Breast epithelium (tissue), 3 donors: ENCODE data around the gene SMAD6.

Source experiments
- POLR2A ChIP-seq: fragments of 450-650 bp; IDR thresholded peaks from one replicate; pipeline ENCODE4 v1.6.1; 2016; ENCODE audit warnings: antibody characterized with exemption, mild to moderate bottlenecking, moderate library complexity
- POLR2AphosphoS5 ChIP-seq, 3 donors: sonication (generic); formaldehyde crosslinking; IDR thresholded peaks; one replicate each; pipeline ENCODE4 v1.6.1; 2017; ENCODE audit warnings: antibody characterized with exemption in 3 of 3
- TF ChIP-seq, protein P1 (sequence below), 3 donors: fragments of 450-650 bp; IDR thresholded peaks; one replicate each; pipeline ENCODE4 v1.5.1; 2016 to 2017; ENCODE audit warnings: antibody characterized with exemption in 3 of 3, mild to moderate bottlenecking in 3 of 3, moderate library complexity in 3 of 3

- no peak for TF ChIP-seq POLR2A
- TF ChIP-seq, protein P1, sequence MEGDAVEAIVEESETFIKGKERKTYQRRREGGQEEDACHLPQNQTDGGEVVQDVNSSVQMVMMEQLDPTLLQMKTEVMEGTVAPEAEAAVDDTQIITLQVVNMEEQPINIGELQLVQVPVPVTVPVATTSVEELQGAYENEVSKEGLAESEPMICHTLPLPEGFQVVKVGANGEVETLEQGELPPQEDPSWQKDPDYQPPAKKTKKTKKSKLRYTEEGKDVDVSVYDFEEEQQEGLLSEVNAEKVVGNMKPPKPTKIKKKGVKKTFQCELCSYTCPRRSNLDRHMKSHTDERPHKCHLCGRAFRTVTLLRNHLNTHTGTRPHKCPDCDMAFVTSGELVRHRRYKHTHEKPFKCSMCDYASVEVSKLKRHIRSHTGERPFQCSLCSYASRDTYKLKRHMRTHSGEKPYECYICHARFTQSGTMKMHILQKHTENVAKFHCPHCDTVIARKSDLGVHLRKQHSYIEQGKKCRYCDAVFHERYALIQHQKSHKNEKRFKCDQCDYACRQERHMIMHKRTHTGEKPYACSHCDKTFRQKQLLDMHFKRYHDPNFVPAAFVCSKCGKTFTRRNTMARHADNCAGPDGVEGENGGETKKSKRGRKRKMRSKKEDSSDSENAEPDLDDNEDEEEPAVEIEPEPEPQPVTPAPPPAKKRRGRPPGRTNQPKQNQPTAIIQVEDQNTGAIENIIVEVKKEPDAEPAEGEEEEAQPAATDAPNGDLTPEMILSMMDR (IDR thresholded peaks at IDR 0.05) = no peak
- no peak for TF ChIP-seq POLR2AphosphoS5 (IDR thresholded peaks at IDR 0.05)
Observed at GRCh38 chr15:66708389-66708788, 6.4 kb downstream of the SMAD6 start.
